GM19372 (cell line): ENCODE measurements around the gene NCKAP5L.

Experiments used
- ATAC-seq: cut with Tn5 transposase; IDR thresholded peaks from one replicate; pipeline ENCODE4 v1.9.1; 2021; ENCODE audit warnings: mild to moderate bottlenecking, low read depth, moderate library complexity; ENCODE audit not compliant: unreplicated experiment

Gene NCKAP5L

DNA sequence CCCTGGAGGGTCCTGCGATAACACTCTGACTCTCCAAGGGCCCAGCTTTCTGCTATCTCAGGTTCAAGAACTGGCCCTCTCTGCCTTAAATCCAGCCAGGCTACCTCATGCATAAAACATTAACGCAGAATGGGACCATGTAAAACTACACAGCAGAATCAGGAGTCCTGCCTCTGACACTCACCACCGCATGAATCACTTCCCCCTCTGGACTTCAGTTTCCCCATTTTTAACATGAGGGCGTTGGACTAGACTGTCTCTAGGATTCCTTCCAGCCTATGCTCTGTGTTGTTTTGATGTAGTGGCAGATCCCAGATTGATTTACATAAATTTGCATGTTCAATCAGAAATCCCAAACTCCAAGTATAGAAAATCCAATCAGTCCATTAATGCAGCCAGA lies 3.3 kb downstream of the NCKAP5L start:
- ATAC-seq, result no peak

DNA sequence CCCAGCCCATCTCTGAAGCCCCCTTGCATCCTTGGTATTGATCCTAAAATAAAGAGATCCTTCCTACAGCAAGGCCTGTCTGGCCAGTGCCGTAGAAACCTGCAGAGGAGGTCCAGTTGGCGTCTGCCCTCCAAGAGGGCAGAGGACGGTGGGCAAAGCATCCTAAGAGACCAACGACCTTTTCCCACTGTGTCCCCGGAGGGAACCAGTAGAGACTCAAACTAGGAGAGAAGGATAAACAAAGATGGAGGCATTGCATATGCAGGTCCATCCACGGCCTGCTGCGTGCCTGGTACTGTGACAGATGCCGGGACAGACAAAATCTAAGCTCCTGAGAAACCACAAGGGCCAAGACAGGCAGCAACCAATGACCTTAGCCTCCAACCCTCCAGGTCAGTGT lies 3.8 kb downstream of the NCKAP5L start:
- ATAC-seq, result no peak

DNA sequence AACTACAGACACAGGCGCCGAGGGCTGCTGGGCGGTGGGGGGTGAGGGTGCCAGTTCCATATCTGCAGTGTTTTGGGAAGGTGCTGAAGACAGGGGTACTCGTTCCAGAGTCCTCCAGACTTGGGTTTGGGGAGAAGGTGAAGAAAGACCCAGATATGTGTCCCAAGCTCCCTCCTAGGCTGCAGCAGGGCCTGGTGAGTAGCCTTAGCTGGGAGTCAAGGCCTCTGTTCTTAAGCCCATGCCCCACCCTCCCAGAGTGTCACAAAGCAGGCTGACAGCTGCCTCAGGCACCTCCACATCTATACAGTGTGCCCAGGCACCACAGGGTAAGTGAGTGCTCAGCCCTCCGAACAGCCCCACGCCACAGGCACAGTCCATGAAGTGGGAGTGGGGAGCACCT lies 4.3 kb downstream of the NCKAP5L start:
- no peak for ATAC-seq

DNA sequence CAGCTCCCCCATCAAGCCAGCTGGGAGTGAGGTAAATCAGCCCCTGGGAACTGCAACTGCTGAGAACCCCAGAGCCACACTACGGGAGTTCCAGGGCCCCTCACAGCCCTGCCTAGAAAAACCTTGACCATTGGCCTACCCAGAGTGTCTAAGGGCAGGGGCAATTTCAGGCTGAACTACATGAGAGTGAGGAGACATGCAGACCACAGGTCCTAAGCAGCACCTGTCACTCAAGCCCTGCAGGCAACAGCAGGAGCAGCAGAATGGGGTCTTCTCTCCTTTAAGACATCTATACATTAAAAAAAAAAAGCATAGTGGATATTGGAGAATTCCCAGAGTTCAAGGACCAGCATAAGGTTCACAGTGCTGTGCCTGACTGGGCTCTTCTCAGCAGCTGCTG lies 4.9 kb downstream of the NCKAP5L start:
- no peak for ATAC-seq

DNA sequence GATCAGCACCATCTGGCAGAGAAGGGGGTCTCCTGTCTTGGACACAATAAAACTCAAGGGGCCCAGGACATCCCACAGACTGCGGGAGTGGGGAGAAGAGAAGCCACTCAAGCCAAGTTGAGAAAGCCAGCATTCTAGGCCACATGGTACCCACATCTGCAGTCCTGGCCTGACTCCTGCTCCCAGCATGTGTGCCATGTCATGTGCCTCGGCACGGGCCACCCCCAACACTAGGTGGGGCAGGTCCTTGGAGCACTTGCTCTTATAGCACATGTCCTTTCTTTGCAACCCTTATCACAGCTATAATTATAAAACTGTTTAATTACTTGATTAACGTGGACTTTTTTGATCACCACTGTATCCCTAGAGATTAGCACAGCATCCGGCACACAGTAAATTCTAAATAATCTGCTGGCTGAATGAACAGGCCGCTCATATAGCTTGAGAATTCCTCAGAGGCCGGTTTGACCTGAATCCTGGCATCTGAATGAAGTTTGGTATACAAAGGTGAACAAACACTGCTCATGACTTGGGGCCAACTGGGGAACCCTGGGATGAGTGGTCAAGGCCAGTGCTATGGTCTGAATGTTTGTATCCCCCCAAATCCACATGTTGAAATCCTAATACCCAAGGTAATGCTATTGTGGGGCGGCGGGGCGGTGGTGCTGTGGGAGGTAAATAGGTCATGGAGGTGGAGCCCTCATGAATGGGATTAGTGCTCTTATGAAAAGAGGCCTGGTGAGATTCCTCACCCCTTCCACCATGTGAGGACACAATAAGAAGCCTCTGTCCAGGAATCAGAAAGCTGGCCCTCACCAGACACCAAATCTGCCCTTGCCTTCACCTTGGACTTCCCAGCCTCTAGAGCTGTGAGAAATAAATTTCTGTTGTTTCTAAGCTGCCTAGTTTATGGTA lies 6.6 kb downstream of the NCKAP5L start:
- no peak for ATAC-seq

DNA sequence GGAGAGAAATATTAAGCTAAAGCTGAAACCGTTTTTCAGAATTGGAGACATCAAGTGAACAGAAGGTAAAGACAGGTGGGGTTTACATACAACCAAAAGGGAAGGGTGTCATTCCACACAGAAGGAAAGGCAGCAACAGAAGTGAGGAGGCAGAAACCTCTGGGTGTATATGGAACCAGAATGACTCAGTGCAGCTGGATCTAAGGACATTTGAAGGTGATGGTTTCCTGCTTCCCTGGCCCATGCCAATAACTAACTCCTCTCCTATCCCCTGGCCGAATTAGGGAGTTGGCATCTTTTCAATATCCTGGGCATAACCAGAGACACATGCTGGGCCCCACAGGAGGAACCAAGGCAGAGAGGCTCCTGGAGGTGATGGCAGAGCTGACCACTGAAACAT lies 8.4 kb downstream of the NCKAP5L start:
- no peak for ATAC-seq

DNA sequence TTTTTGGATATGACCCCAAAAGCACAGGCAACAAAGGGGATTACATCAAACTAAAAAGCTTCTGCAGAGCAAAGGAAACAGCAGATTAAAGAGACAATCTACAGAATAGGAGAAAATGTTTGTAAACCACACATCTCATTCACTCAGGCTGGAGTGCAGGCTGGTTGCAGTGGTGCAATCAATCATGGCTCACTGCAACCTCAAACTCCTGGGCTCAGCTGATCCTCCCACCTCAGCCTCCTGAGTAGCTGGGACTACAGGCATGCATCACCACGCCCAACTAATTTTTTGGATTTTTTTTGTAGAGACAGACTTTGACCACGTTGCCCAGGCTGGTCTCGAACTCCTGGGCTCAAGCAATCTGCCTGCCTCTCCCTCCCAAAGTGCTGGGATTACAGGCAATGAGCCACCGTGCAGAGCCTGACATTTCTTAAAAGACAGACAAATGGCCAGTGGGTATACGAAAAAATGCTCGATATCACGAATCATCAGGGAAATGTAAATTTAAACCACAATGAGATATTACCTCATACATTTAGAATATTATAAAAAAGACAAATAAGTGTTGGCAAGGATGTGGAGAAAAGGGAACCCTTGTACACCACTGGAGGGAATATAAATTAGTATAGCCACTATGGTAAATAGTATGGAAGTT lies 9.8 kb downstream of the NCKAP5L start:
- ATAC-seq, result no peak

DNA sequence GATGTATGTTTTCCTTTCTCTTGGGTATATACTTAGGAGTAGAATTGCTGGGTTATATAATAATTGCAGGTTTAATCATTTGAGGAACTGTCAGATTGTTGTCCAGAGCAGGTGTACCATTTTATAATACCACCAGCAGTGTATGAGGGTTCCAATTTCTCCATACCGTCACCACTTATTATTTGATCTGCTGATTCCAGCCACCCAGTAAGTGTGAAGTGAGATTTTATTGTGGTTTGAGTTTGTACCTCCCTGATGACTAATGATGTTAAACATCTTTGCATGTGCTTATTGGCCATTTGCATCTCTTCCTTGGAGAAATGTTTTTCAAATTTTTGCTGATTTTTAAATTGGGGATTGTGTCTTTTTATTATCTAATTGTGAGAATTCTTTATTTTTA lies 15.1 kb downstream of the NCKAP5L start:
- ATAC-seq, result no peak

DNA sequence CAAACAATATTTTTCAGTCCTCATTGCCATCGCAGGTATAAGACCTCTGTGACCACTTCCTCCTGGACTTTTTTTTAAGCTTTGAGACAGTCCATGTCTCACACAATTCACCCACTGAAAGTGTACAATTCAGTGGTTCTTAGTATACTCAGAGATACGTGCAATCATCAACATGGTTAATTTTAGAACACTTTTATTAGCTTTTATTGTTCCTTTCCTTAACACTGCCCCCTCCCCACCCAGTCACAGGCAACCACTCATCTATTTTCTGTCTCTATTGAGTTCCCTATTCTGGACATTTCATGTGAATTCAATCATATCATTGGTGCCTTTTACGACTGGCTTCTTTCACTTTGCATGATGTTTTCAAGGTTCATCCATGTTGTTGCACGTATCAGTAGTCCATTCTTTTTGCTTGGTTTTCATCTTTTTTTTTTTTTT lies 16.2 kb downstream of the NCKAP5L start:
- no peak for ATAC-seq

DNA sequence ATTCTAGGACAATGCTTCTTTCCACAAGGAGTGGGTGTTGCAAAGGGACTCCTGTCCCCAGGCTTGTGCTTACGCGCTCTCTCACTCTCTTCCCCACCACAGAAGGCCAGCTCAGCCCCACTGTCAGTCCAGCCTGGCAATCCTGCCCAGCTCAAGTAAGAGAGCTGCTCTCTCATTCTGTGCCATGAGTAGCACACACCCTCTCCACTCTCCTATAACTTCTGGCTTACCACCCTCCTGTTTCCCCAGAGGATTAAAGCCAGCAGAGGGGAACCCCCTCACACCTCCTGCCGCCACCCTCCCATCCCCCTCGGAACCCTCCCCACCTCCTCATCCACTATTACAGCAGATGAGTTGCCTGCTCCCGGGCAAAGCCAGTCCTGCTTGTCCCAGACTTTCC lies 17.1 kb downstream of the NCKAP5L start:
- no peak for ATAC-seq

DNA sequence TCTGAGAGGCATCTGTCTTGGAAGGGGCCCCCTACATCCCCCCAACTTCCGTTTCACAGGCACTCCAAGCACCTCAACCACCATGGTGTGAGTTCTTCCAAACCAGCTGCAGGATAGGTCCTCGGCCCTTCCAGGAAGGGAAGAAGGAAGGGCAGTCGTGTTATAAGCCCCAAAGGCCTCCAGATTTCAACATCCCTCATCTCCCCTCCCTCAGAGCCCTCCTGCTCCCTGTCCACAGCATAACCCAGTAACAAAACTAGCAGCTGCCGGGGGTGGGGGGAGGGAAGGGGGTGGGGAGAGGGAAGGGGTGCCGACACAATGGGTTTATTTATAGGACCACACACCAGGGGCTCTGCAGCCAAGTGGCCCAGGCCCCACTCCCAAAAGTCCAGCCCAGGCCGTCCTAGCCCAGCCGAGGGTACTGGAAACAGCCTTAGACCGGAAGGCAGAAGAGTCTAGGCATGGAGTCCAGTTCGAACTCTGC lies 18.3 kb downstream of the NCKAP5L start:
- no peak for ATAC-seq

DNA sequence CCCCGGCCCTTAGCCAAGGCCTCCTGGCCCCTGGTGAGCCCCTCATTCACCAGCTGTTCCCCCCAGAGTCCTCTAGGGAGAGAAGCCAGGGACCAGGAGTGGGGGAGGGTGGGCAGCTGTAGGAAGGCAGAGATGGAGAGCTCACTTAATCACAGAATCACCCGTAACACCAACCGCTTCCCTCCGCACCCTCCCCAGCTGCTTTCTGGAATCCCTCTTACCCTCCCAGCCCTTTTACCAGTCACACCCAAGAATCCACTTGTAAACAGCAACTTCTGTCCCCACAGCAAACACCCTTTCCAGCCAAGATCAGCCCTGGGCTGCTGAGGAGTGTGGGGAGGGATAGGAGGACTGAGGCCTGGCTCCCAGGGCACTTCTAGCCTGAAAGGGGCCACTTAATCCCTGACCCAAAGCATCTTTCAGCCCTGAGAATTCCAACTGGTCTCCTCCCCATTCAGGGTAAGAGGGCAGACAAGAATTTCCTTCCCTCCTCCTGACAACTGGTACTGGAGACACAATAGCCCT lies 18.8 kb downstream of the NCKAP5L start:
- ATAC-seq, result no peak

DNA sequence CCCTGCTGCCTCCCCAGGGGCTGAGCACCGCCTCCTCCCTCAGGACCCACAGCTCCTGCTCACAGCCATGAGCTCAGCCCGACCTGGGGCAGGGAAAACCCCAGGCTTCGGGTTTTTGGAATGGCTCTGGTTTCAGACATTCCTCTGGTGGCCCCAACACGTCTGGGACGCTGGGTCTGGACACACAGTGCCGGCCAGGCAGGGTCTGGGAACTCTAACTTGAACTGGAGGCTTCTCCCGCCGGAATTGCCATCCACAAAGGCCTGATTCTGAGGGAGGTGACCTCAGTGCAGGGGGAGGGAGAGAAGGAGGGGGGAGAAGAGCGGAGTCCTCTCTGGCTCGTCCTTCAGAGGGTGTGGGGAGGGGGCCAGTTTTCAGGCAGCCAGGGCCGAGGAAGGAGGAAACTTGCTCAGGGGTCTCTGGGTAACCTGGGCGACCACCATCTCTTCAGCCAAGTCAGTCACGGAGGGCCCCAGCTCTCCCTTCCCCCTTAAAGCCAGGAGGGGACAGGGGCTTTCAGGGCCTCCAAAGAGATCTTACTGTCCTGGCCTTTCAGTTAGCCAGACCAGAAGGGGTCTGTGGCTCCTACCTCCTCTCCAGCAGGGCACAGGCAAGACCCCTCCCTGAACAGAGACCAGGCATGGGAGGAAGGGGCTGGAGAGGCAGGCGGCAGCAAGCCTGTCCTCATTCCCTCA lies 19.4 kb downstream of the NCKAP5L start:
- no peak for ATAC-seq

DNA sequence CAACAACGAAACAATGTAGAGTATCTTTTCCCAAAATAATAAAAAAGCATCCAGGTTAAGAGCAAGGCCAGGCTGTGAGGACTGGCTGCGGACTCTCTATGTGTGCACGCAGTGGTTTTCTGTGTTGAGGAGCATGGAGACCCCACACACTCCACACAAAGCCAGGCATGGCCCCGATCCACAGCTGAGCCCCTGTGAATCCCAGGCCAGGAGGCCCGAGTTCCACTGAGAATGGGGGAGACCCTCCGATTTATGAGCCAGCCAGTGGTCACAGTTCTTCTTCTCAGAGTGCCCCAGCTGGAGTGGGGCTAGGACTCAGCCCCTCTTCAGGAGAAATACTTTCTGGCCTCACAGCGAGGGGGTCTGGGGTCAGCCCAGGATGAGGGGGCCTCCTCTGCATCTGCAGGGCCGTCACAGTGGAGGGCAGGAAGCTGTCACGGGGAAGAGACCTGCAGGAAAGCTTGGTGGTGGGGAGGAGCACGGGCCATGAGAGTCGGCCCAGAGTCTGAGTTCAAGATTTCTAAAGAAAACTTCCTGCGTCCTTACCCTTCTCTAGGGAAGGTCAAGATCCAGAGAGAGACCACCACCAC lies 20.1 kb downstream of the NCKAP5L start:
- no peak for ATAC-seq

DNA sequence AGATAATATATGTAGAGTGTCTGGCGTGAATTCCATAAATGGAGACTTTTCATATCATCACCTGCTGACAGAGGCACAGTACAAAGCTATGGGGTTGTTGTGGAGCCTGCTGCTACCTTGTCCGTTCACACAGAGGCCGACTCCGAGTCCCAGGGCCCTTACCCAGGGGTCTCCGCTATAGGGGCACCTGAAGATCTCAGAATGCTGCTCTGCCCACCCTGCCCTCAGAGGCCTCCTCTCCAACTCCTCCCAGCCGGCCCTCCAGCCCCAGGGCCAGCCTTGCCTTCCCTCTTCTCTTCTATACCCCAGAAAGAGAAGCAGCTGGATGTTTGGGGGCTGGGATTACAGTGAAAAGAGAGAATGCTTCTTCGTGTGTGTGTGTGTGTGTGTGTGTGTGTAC lies 21.3 kb downstream of the NCKAP5L start:
- no peak for ATAC-seq

DNA sequence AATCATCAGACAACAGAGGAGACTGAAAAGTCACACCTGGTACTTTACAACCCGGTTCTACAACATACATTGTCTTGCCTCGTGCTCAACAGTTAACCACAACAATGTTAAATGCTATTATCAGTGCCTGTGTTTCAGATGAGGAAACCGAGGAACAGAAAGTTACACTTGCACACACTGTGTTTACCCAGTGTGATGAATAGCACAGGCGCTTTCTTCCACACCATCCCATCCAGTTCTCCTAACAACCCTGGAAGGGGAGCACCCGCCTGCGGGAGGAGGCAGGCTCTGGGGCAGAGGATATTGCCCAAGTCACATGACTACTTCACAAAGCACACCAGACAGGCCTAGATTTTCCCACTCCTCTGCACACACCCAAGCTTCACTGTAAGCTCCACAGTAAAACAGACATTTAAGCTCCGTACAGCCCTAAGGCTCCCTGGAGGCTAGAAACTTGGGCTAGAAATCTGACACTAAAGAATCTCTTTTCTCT lies 21.8 kb downstream of the NCKAP5L start:
- ATAC-seq, result no peak

DNA sequence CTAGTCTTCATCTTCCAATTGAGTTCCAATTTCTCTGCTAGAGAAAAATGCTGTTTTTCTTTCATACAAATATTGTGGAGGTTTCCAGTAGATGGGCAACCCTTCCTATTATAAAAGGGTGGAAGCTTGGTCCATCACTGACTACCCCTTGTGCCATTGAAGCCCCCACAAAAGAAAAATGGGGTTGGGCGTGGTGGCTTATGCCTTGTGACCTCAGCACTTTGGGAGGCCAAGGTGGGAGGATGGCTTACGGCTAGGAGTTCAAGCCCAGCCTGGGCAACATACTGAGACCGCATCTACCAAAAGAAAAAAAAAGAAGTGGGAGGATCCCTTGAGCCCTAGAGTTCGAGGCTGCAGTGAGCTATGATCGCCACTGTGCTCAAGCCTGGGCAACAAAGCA lies 22.8 kb downstream of the NCKAP5L start:
- ATAC-seq, result no peak

DNA sequence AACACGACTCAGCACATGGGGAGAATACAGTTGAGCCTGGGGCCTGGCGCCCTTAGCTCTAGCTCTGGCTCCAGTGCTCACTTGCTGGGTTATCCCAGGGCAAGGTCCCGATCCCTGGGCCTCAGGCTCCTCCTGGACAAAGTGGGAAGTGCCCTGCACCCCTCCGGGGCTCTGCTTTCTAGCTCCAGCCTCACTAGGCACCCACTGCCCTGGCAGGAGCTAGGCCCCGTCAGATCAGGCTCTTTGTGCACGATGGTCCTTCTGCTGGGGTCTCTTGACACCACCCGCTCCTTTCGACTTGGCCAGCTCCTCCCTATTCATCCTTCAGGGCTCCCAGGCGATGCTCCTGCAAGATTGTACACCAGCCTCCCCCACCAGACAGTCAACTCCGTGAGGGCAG lies 23.4 kb downstream of the NCKAP5L start:
- ATAC-seq, result no peak

DNA sequence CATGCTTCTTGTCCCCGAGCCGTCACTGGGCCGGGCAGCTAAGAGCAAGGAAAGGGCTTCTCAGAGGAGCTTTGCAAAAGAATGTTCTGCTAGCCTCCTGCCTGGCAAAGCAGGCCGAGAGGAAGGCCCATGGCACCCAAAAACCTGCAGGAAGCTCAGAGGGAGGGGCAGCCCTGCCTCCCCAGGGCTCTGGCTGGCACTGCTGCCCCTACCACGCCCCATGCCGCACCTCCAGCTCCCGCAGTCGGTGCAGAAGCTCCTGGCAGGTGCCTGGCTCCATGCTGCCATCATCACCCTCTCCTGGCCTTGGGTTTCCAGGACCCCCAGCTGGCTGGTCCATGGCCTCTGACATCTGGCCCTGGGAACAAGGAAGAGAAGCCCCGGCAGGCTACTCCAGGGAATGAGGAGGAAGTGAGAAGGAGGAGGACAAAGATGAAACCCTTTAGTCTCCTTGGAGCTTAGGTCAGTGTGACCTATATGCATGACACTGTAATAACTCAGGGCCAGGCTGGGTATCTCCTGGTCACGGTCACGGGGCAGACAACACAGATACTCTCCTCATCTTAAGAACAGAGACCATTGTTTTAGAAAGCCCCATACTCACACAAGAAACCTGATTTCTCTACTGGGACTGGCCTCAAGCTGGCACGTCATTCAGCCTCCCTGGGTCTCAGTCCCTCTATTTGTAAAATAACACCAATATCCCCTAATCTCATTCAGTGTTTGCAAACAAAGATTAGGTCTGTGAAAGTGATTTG lies 24.3 kb downstream of the NCKAP5L start:
- no peak for ATAC-seq
